ENCODE measurements around the gene KCNJ12. TPM values are rescaled to one million over a fixed set of nuclear protein-coding genes. Genes with fewer than 3 reads are reported as not detected.

KCNJ12 gene
- total RNA-seq, 1 experiment from 2014 or later = 7.6 TPM

GRCh38 chr17:21370430-21370829, 5.7 kb upstream of the KCNJ12 start:
- H3K27me3 ChIP-seq (ENCODE audit: control insufficient read depth, insufficient read depth, low read length) = peaks cover 7% of the 10 kb centered on the region
- H3K4me3 ChIP-seq (ENCODE audit: insufficient read depth, low read depth, low read length) = no peak overlapping the region
- peak; percentile 85 for DNase-seq
- H3K36me3 ChIP-seq (replicated peaks; ENCODE audit: control insufficient read depth, insufficient read depth, low read length) = no peaks in the 10 kb centered on the region

GRCh38 chr17:21371511-21372081, 4.6 kb upstream of the KCNJ12 start:
- DNase-seq = no peak
- no peaks in the 10 kb centered on the region for H3K36me3 ChIP-seq (replicated peaks; ENCODE audit: control insufficient read depth, insufficient read depth, low read length)
- peaks cover 16% of the 10 kb centered on the region for H3K27me3 ChIP-seq (ENCODE audit: control insufficient read depth, insufficient read depth, low read length)
- H3K4me3 ChIP-seq (ENCODE audit: insufficient read depth, low read depth, low read length) = no peak overlapping the region

GRCh38 chr17:21372256-21372954, 3.8 kb upstream of the KCNJ12 start:
- peaks cover 23% of the 10 kb centered on the region for H3K27me3 ChIP-seq (ENCODE audit: control insufficient read depth, insufficient read depth, low read length)
- no peaks in the 10 kb centered on the region for H3K36me3 ChIP-seq (replicated peaks; ENCODE audit: control insufficient read depth, insufficient read depth, low read length)
- no peak for DNase-seq
- H3K4me3 ChIP-seq (ENCODE audit: insufficient read depth, low read depth, low read length) = no peak overlapping the region

DNA sequence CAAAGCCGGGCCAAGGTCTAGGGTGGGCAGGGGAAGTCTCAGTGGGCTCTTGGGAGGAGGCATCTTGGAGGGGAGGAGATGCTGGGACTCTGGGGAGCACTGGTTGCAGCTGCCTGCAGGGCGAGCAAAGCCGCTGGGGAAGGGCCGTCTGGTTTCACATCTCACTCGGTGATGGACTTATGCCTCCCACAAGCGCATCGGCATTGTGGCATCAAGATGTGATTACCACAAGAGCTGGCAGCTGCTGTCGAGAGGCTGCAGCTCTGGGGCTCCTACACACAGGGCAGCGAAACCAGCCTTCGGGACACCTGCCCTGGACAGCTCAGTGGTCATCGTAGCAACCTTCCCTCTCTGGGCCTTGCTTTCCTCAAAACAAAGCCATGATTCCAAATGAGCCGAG, 3.1 kb upstream of the KCNJ12 start:
- Histone ChIP-seq H3K36me3 (replicated peaks; ENCODE audit: control insufficient read depth, insufficient read depth, low read length) (no peaks in the 10 kb centered on the region), H3K27me3 (ENCODE audit: control insufficient read depth, insufficient read depth, low read length) (peaks cover 29% of the 10 kb centered on the region), H3K4me3 (ENCODE audit: insufficient read depth, low read depth, low read length) (no peak overlapping the region)
- no peak for DNase-seq

DNA sequence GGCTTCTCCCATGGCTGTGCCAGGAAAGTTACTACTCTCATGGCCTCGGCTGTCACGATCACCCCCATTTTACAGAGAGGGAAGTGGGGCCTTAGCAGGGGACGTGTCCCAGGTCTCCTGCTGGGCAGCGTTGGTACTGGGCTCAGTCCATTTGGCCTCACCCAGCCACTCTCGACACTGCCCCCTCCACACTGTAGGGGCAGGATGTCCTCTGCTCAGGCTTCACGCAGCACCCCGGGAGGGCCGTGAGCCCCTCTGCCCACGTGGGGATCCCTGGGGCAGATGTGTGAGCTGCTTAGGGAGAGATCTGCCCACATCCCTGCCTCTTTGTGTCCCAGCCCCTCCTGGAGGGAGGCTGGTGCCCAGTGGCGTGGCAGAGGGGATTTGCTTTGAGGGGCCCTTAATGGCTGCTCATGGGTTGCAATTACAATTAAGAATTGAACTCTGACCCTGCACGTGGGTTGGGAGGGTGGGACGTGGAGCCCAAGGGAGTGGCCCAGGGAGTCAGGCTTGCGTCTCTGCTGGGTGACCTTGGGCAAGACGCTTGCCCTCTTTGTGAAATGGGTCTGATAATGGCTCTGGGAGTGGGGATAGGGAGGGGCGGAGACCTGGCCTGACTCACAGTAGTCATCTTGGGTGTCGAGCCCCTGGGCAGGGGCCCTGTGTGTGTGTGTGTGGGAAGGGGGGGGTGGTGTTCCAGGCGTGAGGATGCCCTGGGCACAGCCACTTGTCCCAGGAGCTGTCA, 2.3 kb upstream of the KCNJ12 start:
- Histone ChIP-seq H3K27me3 (ENCODE audit: control insufficient read depth, insufficient read depth, low read length) (peaks cover 37% of the 10 kb centered on the region), H3K4me3 (ENCODE audit: insufficient read depth, low read depth, low read length) (no peak overlapping the region), H3K36me3 (replicated peaks; ENCODE audit: control insufficient read depth, insufficient read depth, low read length) (no peaks in the 10 kb centered on the region)
- no peak for DNase-seq

DNA sequence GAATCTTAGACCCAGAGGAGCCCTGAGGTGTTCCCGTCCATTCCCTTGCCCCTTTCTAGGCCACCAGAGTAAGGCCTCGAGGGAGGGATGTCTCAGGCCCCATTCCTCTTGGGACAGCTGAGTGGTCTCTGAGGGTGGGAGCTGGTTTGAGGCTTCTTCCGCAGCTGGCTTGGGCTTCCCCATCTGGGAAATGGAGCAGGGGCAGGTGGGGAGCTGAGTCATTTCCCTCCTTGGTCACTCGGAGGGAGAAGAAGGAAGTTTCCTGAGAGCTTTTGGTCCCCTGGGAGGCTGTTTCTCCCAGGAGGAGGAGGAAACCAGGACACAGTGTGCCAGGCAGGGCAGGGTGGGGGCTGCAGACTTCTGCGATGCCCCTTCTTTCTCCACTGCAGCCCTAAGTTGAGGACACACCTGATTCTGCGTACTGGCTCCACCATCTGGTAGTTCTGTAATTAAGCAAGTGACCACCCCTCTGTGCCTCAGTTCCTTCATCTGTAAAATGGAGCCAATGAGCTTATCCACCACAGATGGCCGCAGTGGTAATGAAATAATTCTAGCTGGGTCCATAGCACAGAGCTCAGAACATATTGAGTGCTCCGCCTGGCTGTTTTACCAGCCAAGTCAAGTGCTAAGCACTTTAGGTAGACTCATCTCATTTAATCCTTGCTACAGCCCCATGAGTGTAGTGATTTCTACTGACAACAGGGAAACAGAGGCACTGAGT, 1.6 kb upstream of the KCNJ12 start:
- H3K36me3 ChIP-seq (replicated peaks; ENCODE audit: control insufficient read depth, insufficient read depth, low read length) = no peaks in the 10 kb centered on the region
- no peak overlapping the region for H3K4me3 ChIP-seq (ENCODE audit: insufficient read depth, low read depth, low read length)
- H3K27me3 ChIP-seq (ENCODE audit: control insufficient read depth, insufficient read depth, low read length) = peaks cover 38% of the 10 kb centered on the region
- DNase-seq = no peak

DNA sequence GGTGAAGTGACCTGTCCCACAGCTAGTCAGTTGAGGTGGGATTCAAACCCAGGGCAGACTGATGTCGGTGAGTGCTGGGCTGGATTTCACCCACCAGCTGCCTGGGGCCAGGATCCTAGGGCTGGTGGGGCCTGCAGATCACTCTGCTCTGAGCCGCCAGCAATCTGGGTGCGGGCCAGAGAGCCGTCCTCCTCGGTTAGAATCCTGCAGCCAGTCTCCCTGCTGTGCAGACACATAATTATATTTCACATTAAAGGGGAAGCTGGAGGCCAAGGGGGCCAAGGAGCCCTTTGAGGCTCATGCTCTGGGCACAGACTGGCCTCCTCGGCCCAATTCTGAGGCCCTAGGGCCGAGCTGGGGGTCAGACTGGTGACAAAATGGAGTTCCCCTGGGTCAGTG, 996 bp upstream of the KCNJ12 start:
- no peak for DNase-seq
- H3K27me3 ChIP-seq (ENCODE audit: control insufficient read depth, insufficient read depth, low read length) = peaks cover 38% of the 10 kb centered on the region
- H3K36me3 ChIP-seq (replicated peaks; ENCODE audit: control insufficient read depth, insufficient read depth, low read length) = no peaks in the 10 kb centered on the region
- H3K4me3 ChIP-seq (ENCODE audit: insufficient read depth, low read depth, low read length) = no peak overlapping the region

DNA sequence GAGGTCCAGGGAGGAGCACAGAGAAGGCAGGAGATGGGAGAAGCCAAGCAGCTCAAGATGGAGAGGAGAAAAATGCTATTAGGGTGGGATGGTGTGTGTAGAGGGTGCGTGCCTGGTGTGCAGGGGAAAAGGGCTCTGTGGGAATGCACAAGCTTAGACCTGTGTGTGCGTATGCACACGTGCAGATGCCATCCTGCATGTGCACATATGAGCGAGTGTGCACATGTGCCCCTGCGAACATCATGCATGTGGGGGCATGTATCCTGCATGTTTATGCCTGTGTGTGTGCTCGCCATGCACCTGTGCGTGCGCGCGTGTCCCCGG, 438 bp upstream of the KCNJ12 start:
- Histone ChIP-seq H3K27me3 (ENCODE audit: control insufficient read depth, insufficient read depth, low read length) (peaks cover 38% of the 10 kb centered on the region), H3K4me3 (ENCODE audit: insufficient read depth, low read depth, low read length) (peak overlapping the region; percentile 65; the same call in 1 of the 2 replicates), H3K36me3 (replicated peaks; ENCODE audit: control insufficient read depth, insufficient read depth, low read length) (no peaks in the 10 kb centered on the region)
- DNase-seq = no peak

- H3K36me3 ChIP-seq (replicated peaks; ENCODE audit: control insufficient read depth, insufficient read depth, low read length) = no peaks in the 10 kb centered on the region
- peak overlapping the region; percentile 65 for H3K4me3 ChIP-seq (ENCODE audit: insufficient read depth, low read depth, low read length)
- peak; percentile 86 for DNase-seq
- peaks cover 38% of the 10 kb centered on the region for H3K27me3 ChIP-seq (ENCODE audit: control insufficient read depth, insufficient read depth, low read length)
Measured at GRCh38 chr17:21376759-21377690, 868 bp downstream of the KCNJ12 start.

DNA sequence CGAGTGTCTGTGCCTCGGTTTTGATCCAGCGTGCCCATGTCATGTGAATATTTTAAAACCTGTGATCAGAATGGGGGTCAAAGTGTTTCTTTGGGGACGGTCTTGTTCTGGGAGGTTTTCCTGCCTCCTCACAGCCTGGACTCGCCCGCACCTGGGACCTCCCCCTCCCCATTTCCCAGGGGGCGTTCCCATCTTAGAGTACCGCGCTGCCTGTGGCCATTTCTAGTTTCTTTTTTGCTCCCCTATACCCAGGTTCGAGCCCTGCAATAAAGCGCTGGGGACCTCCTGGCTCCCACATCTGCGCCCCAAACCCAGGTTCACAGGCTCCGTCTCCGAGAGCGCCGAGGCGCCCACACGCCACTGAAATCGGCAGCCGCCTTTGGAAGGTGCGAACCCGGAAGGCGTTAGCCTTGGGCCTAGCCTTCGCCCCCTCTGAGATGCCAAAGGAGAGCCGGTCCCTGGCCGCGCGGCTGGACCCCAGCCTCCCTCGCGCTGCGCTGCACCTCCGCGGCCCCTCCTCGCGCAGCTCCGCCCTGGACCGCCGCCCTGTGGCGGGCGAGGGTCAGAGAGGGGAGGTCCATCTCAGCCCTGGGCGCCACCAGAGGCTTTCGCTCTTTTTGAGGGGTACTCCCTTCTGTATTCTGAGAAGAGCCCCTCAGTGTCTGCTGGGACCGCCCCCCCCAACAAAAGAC, 1.7 kb downstream of the KCNJ12 start:
- DNase-seq = peak; percentile 92
- Histone ChIP-seq H3K4me3 (ENCODE audit: insufficient read depth, low read depth, low read length) (peak overlapping the region; percentile 65), H3K36me3 (replicated peaks; ENCODE audit: control insufficient read depth, insufficient read depth, low read length) (no peaks in the 10 kb centered on the region), H3K27me3 (ENCODE audit: control insufficient read depth, insufficient read depth, low read length) (peaks cover 38% of the 10 kb centered on the region)

DNA sequence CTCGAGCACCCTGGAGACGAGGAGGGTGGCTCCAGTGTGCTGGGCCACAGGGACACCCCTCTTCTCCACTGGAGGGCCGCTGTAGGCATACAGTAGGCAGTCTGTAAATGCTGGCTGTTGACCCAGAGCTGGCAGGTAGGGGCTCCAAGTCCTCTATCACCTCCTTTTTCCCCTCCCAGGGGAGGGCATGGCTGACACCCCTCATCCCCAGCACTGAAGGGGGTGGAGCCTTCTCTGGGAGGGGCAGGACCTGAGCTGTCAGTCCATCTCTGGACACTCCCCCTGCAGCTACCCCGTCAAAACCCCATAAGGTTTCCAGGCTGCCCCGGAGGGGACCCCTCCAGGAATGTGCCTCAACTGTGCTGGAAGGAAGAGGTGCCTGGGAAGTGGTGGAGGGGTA, 2.4 kb downstream of the KCNJ12 start:
- peak; percentile 90 for DNase-seq
- Histone ChIP-seq H3K27me3 (ENCODE audit: control insufficient read depth, insufficient read depth, low read length) (peaks cover 38% of the 10 kb centered on the region), H3K36me3 (replicated peaks; ENCODE audit: control insufficient read depth, insufficient read depth, low read length) (no peaks in the 10 kb centered on the region), H3K4me3 (ENCODE audit: insufficient read depth, low read depth, low read length) (peak overlapping the region; percentile 65)

- Histone ChIP-seq H3K4me3 (ENCODE audit: insufficient read depth, low read depth, low read length) (no peak overlapping the region), H3K36me3 (replicated peaks; ENCODE audit: control insufficient read depth, insufficient read depth, low read length) (no peaks in the 10 kb centered on the region), H3K27me3 (ENCODE audit: control insufficient read depth, insufficient read depth, low read length) (peaks cover 38% of the 10 kb centered on the region)
- DNase-seq = no peak
Measured at GRCh38 chr17:21379080-21379711, 3.0 kb downstream of the KCNJ12 start.

GRCh38 chr17:21380659-21381058, 4.5 kb downstream of the KCNJ12 start:
- Histone ChIP-seq H3K4me3 (ENCODE audit: insufficient read depth, low read depth, low read length) (no peak overlapping the region), H3K36me3 (replicated peaks; ENCODE audit: control insufficient read depth, insufficient read depth, low read length) (no peaks in the 10 kb centered on the region), H3K27me3 (ENCODE audit: control insufficient read depth, insufficient read depth, low read length) (peaks cover 29% of the 10 kb centered on the region)
- no peak for DNase-seq
